Esophagus muscularis mucosa (tissue), 4 donors: Measurements from ENCODE around the gene B4GALNT1. TPM values are rescaled to one million over a fixed set of nuclear protein-coding genes. Genes with fewer than 3 reads are reported as not detected.

Experiments
- DNase-seq: peaks from one replicate; pipeline ENCODE4 v3.0.0-alpha.2; 2017; ENCODE audit errors: extremely low spot score
- H3K27ac ChIP-seq, 4 donors: fragments of 200-600 bp; sonication (generic); replicated peaks in 1 of 4; 1 replicate in 3 of 4; 2 replicates in 1 of 4; pipeline ENCODE4 v1.5.1; 2016 to 2019; ENCODE audit warnings: mild to moderate bottlenecking in 1 of 4
- H3K27me3 ChIP-seq, 4 donors: fragments of 200-600 bp; sonication (generic); one replicate each; pipeline versions ENCODE4 v1.5.1 to v1.6.0; 2016 to 2019
- H3K36me3 ChIP-seq, 4 donors: fragments of 200-600 bp; sonication (generic); one replicate each; pipeline ENCODE4 v1.5.1; 2016 to 2019
- H3K4me1 ChIP-seq, 4 donors: fragments of 200-600 bp; sonication (generic); one replicate each; pipeline ENCODE4 v1.5.1; 2016 to 2019
- H3K4me3 ChIP-seq, 4 donors: fragments of 200-600 bp; sonication (generic); 1 replicate in 2 of 4; 2 replicates in 2 of 4; pipeline ENCODE4 v1.5.1; 2016 to 2019; ENCODE audit warnings: mild to moderate bottlenecking in 4 of 4, moderate library complexity in 1 of 4
- H3K9me3 ChIP-seq, 4 donors: fragments of 200-600 bp; sonication (generic); 1 replicate in 3 of 4; 2 replicates in 1 of 4; pipeline ENCODE4 v1.5.1; 2016 to 2019
- CTCF ChIP-seq, 3 experiments: fragments of 200-600 bp in 2 of 3; fragments of 450-650 bp in 1 of 3; sonication (generic) in 2 of 3; IDR thresholded peaks; one replicate each; pipeline ENCODE4 v1.5.1; 2017 to 2019; ENCODE audit warnings: antibody characterized with exemption in 3 of 3, mild to moderate bottlenecking in 2 of 3, moderate library complexity in 1 of 3
- EP300 ChIP-seq: sonication (generic); formaldehyde crosslinking; IDR thresholded peaks from one replicate; pipeline ENCODE4 v1.6.1; 2017; ENCODE audit warnings: antibody characterized with exemption
- POLR2A ChIP-seq: fragments of 450-650 bp; IDR thresholded peaks from one replicate; pipeline ENCODE4 v1.6.1; 2017; ENCODE audit warnings: antibody characterized with exemption, moderate library complexity, mild to moderate bottlenecking, low read depth
- POLR2AphosphoS5 ChIP-seq, 2 donors: sonication (generic); formaldehyde crosslinking; IDR thresholded peaks; one replicate each; pipeline ENCODE4 v1.6.1; 2017; ENCODE audit warnings: antibody characterized with exemption in 2 of 2
- WGBS: methylation state at CpG from one replicate; pipeline ENCODE4 v1.1.5; 2018; 5-methylcytosine and 5-hydroxymethylcytosine counted together
- intact Hi-C: fragments of 100-400 bp; cut with DNase I; formaldehyde crosslinking; loops from one replicate; pipeline ENCODE4 v1.15.1; 2023
- total RNA-seq, 4 donors: library from RNA; depleted of rRNA; stranded (reverse); fragments of >200 nt; gene quantifications; one replicate each; pipeline versions ENCODE4 v1.1.0 to v1.2.1, GENCODE V29; 2016

The B4GALNT1 gene
- total RNA-seq, 4 donors from 2014 or later = 2.8 to 10.9 (median 7.3) TPM

GRCh38 chr12:57615637-57616036 lies 17.4 kb downstream of the B4GALNT1 start:
- intact Hi-C loops = no loop called here
- 80% methylated on average over 5 of the region's 5 CpGs for WGBS
- TF ChIP-seq POLR2A = no peak
- TF ChIP-seq POLR2AphosphoS5 (IDR thresholded peaks at IDR 0.05) = no peak
- no peak for TF ChIP-seq CTCF (IDR thresholded peaks at IDR 0.05)
- no peak for TF ChIP-seq EP300
- Histone ChIP-seq H3K4me3 (no peak overlapping the region), H3K9me3 (no peaks in the 10 kb centered on the region), H3K27me3 (peaks cover 0 to 27% (median 2%) of the 10 kb centered on the region in 4 donors), H3K27ac (peak overlapping the region in 2 of 4 donors; percentile 40 to 95), H3K4me1 (peaks cover 39 to 75% (median 66%) of the 10 kb centered on the region in 4 donors), H3K36me3 (peaks cover 9 to 47% (median 24%) of the 10 kb centered on the region in 4 donors)
- DNase-seq = no peak

- Histone ChIP-seq H3K4me3 (no peak overlapping the region), H3K27me3 (peaks cover 0 to 21% (median 0%) of the 10 kb centered on the region in 4 donors), H3K36me3 (peaks cover 9 to 47% (median 24%) of the 10 kb centered on the region in 4 donors), H3K4me1 (peaks cover 42 to 75% (median 68%) of the 10 kb centered on the region in 4 donors), H3K9me3 (no peaks in the 10 kb centered on the region), H3K27ac (peak overlapping the region in 3 of 4 donors; percentile 95 to 99 (median 95))
- TF ChIP-seq EP300 (no peak), POLR2AphosphoS5 (IDR thresholded peaks at IDR 0.05) (no peak), CTCF (IDR thresholded peaks at IDR 0.05) (no peak), POLR2A (no peak)
- intact Hi-C loops = no loop called here
- 75% methylated on average over 11 of the region's 11 CpGs for WGBS
- no peak for DNase-seq
Observed at GRCh38 chr12:57614948-57615500, 18.0 kb downstream of the B4GALNT1 start.

GRCh38 chr12:57614178-57614947 lies 18.6 kb downstream of the B4GALNT1 start:
- no peak for DNase-seq
- Histone ChIP-seq H3K4me1 (peaks cover 49 to 75% (median 72%) of the 10 kb centered on the region in 4 donors), H3K27ac (peak overlapping the region; percentile 95 to 99 (median 96)), H3K27me3 (peaks cover 0 to 17% (median 0%) of the 10 kb centered on the region in 4 donors), H3K36me3 (peaks cover 9 to 47% (median 24%) of the 10 kb centered on the region in 4 donors), H3K4me3 (peak overlapping the region in 2 of 4 donors; percentile 9 to 28), H3K9me3 (no peaks in the 10 kb centered on the region)
- WGBS = 50% methylated on average over 8 of the region's 14 CpGs
- intact Hi-C loops = no loop called here
- TF ChIP-seq CTCF (IDR thresholded peaks at IDR 0.05) (no peak), EP300 (no peak), POLR2A (no peak), POLR2AphosphoS5 (IDR thresholded peaks at IDR 0.05) (no peak)

GRCh38 chr12:57613427-57614109 lies 19.4 kb downstream of the B4GALNT1 start:
- peaks cover 0 to 17% (median 0%) of the 10 kb centered on the region in 4 donors for H3K27me3 ChIP-seq
- H3K4me3 ChIP-seq = peak overlapping the region in 3 of 4 donors; percentile 9 to 93 (median 92)
- TF ChIP-seq POLR2AphosphoS5 (IDR thresholded peaks at IDR 0.05) (no peak), POLR2A (no peak), CTCF (IDR thresholded peaks at IDR 0.05) (no peak)
- peak overlapping the region; percentile 95 to 99 (median 96) for H3K27ac ChIP-seq
- no peaks in the 10 kb centered on the region for H3K9me3 ChIP-seq
- DNase-seq = no peak
- intact Hi-C loops = no loop called here
- peaks cover 50 to 82% (median 79%) of the 10 kb centered on the region in 4 donors for H3K4me1 ChIP-seq
- H3K36me3 ChIP-seq = peaks cover 11 to 55% (median 26%) of the 10 kb centered on the region in 4 donors
- 80% methylated on average over 9 of the region's 10 CpGs for WGBS
